ENCODE results near the gene CD52. TPM values are rescaled to one million over a fixed set of nuclear protein-coding genes. Genes with fewer than 3 reads are reported as not detected.

CD52 gene
- total RNA-seq, 1 donor from 2014 or later, result 2.8 TPM

- Mint-ChIP-seq H3K27me3 (ENCODE audit: unreplicated experiment) (peaks cover 4% of the 10 kb centered on the region), H3K36me3 (ENCODE audit: unreplicated experiment) (no peaks in the 10 kb centered on the region), H3K9me3 (ENCODE audit: unreplicated experiment) (no peaks in the 10 kb centered on the region), H3K4me3 (ENCODE audit: unreplicated experiment) (peak overlapping the region; percentile 3), H3K27ac (ENCODE audit: unreplicated experiment) (no peak overlapping the region), H3K4me1 (ENCODE audit: low read depth, unreplicated experiment) (peaks cover 7% of the 10 kb centered on the region)
- no peak for DNase-seq
- no peak for TF ChIP-seq CTCF (IDR thresholded peaks at IDR 0.05; ENCODE audit: partially characterized antibody, unreplicated experiment)
These were observed 743 bp downstream of the CD52 start for GRCh38 chr1:26318338-26319064.

- Mint-ChIP-seq H3K36me3 (ENCODE audit: unreplicated experiment) (no peaks in the 10 kb centered on the region), H3K27ac (ENCODE audit: unreplicated experiment) (peak overlapping the region; percentile 49), H3K4me1 (ENCODE audit: low read depth, unreplicated experiment) (peaks cover 7% of the 10 kb centered on the region), H3K9me3 (ENCODE audit: unreplicated experiment) (no peaks in the 10 kb centered on the region), H3K27me3 (ENCODE audit: unreplicated experiment) (peaks cover 7% of the 10 kb centered on the region), H3K4me3 (ENCODE audit: unreplicated experiment) (no peak overlapping the region)
- no peak for DNase-seq
- TF ChIP-seq CTCF (IDR thresholded peaks at IDR 0.05; ENCODE audit: partially characterized antibody, unreplicated experiment), result no peak
These were observed 3.1 kb downstream of the CD52 start for GRCh38 chr1:26320896-26321295.

- no peaks in the 10 kb centered on the region for H3K9me3 Mint-ChIP-seq (ENCODE audit: unreplicated experiment)
- H3K27me3 Mint-ChIP-seq (ENCODE audit: unreplicated experiment), result peaks cover 7% of the 10 kb centered on the region
- H3K27ac Mint-ChIP-seq (ENCODE audit: unreplicated experiment), result peak overlapping the region; percentile 49
- no peaks in the 10 kb centered on the region for H3K36me3 Mint-ChIP-seq (ENCODE audit: unreplicated experiment)
- peaks cover 7% of the 10 kb centered on the region for H3K4me1 Mint-ChIP-seq (ENCODE audit: low read depth, unreplicated experiment)
- peak; percentile 79 for TF ChIP-seq CTCF (IDR thresholded peaks at IDR 0.05; ENCODE audit: partially characterized antibody, unreplicated experiment)
- peak overlapping the region; percentile 75 for H3K4me3 Mint-ChIP-seq (ENCODE audit: unreplicated experiment)
- DNase-seq, result peak; percentile 97
These were observed 3.7 kb downstream of the CD52 start for GRCh38 chr1:26321315-26322041.

GRCh38 chr1:26322042-26322331, 4.2 kb downstream of the CD52 start:
- H3K4me1 Mint-ChIP-seq (ENCODE audit: low read depth, unreplicated experiment), result peaks cover 7% of the 10 kb centered on the region
- no peaks in the 10 kb centered on the region for H3K36me3 Mint-ChIP-seq (ENCODE audit: unreplicated experiment)
- no peak for DNase-seq
- no peak overlapping the region for H3K27ac Mint-ChIP-seq (ENCODE audit: unreplicated experiment)
- H3K27me3 Mint-ChIP-seq (ENCODE audit: unreplicated experiment), result peaks cover 7% of the 10 kb centered on the region
- no peak for TF ChIP-seq CTCF (IDR thresholded peaks at IDR 0.05; ENCODE audit: partially characterized antibody, unreplicated experiment)
- no peaks in the 10 kb centered on the region for H3K9me3 Mint-ChIP-seq (ENCODE audit: unreplicated experiment)
- no peak overlapping the region for H3K4me3 Mint-ChIP-seq (ENCODE audit: unreplicated experiment)

GRCh38 chr1:26323382-26323781, 5.6 kb downstream of the CD52 start:
- no peaks in the 10 kb centered on the region for H3K36me3 Mint-ChIP-seq (ENCODE audit: unreplicated experiment)
- H3K9me3 Mint-ChIP-seq (ENCODE audit: unreplicated experiment), result no peaks in the 10 kb centered on the region
- H3K4me1 Mint-ChIP-seq (ENCODE audit: low read depth, unreplicated experiment), result peaks cover 7% of the 10 kb centered on the region
- TF ChIP-seq CTCF (IDR thresholded peaks at IDR 0.05; ENCODE audit: partially characterized antibody, unreplicated experiment), result no peak
- no peak overlapping the region for H3K27ac Mint-ChIP-seq (ENCODE audit: unreplicated experiment)
- DNase-seq, result no peak
- H3K4me3 Mint-ChIP-seq (ENCODE audit: unreplicated experiment), result no peak overlapping the region
- peaks cover 7% of the 10 kb centered on the region for H3K27me3 Mint-ChIP-seq (ENCODE audit: unreplicated experiment)

All from glutamatergic neuron (in vitro differentiated cells).